ENCODE measurements around the gene NCOA7. TPM values are rescaled to one million over a fixed set of nuclear protein-coding genes. Genes with fewer than 3 reads are reported as not detected.

The NCOA7 gene
- total RNA-seq, 1 experiment from 2014 or later: 14.4 TPM

DNA sequence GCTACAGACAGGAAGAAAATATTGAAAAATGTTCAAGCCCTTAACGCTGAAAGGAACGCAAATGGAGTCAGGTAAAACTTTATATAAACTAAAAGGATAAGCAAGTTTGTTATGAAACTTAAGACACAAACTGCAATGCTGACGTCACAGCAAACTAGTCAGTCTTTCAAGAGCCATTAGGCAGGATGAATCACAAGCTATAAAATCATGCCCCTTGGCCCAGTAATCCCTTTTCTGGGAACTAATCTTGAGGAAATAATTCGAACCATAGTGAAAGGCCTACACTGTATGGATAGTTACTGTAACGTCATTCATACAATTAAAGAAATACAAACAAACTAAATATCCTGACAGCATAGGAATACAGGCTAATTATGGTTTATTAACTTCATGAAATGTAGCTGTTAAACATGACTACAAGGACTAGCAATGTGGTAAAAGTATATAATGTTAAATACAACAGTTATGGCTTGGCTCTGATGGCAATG is 123.1 kb downstream of the NCOA7 start:
- ATAC-seq: no peak
- TF ChIP-seq ZNF671 (CRISPR knock-in tag; IDR thresholded peaks at IDR 0.05): no peak
- no peak for TF ChIP-seq TP53 (CRISPR knock-in tag; IDR thresholded peaks at IDR 0.05)
- no peak for TF ChIP-seq SMAD4 (CRISPR knock-in tag; IDR thresholded peaks at IDR 0.05)
- no peak for TF ChIP-seq CREM (CRISPR knock-in tag; IDR thresholded peaks at IDR 0.05)
- no peak for TF ChIP-seq CBFB (CRISPR knock-in tag; IDR thresholded peaks at IDR 0.05; ENCODE audit: low read depth)
- TF ChIP-seq, protein P1, sequence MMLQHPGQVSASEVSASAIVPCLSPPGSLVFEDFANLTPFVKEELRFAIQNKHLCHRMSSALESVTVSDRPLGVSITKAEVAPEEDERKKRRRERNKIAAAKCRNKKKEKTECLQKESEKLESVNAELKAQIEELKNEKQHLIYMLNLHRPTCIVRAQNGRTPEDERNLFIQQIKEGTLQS (CRISPR knock-in tag; conservative IDR thresholded peaks at IDR 0.05): no peak
- no peak for TF ChIP-seq ZNF396 (CRISPR knock-in tag; IDR thresholded peaks at IDR 0.05; ENCODE audit: borderline replicate concordance)
- TF ChIP-seq, protein P2, sequence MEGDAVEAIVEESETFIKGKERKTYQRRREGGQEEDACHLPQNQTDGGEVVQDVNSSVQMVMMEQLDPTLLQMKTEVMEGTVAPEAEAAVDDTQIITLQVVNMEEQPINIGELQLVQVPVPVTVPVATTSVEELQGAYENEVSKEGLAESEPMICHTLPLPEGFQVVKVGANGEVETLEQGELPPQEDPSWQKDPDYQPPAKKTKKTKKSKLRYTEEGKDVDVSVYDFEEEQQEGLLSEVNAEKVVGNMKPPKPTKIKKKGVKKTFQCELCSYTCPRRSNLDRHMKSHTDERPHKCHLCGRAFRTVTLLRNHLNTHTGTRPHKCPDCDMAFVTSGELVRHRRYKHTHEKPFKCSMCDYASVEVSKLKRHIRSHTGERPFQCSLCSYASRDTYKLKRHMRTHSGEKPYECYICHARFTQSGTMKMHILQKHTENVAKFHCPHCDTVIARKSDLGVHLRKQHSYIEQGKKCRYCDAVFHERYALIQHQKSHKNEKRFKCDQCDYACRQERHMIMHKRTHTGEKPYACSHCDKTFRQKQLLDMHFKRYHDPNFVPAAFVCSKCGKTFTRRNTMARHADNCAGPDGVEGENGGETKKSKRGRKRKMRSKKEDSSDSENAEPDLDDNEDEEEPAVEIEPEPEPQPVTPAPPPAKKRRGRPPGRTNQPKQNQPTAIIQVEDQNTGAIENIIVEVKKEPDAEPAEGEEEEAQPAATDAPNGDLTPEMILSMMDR (IDR thresholded peaks at IDR 0.05): no peak
- TF ChIP-seq, protein P3, sequence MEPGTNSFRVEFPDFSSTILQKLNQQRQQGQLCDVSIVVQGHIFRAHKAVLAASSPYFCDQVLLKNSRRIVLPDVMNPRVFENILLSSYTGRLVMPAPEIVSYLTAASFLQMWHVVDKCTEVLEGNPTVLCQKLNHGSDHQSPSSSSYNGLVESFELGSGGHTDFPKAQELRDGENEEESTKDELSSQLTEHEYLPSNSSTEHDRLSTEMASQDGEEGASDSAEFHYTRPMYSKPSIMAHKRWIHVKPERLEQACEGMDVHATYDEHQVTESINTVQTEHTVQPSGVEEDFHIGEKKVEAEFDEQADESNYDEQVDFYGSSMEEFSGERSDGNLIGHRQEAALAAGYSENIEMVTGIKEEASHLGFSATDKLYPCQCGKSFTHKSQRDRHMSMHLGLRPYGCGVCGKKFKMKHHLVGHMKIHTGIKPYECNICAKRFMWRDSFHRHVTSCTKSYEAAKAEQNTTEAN (CRISPR knock-in tag; IDR thresholded peaks at IDR 0.05): no peak
- TF ChIP-seq, protein P4, sequence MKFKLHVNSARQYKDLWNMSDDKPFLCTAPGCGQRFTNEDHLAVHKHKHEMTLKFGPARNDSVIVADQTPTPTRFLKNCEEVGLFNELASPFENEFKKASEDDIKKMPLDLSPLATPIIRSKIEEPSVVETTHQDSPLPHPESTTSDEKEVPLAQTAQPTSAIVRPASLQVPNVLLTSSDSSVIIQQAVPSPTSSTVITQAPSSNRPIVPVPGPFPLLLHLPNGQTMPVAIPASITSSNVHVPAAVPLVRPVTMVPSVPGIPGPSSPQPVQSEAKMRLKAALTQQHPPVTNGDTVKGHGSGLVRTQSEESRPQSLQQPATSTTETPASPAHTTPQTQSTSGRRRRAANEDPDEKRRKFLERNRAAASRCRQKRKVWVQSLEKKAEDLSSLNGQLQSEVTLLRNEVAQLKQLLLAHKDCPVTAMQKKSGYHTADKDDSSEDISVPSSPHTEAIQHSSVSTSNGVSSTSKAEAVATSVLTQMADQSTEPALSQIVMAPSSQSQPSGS (CRISPR knock-in tag; IDR thresholded peaks at IDR 0.05; ENCODE audit: borderline replicate concordance, low read depth): no peak
- TF ChIP-seq, protein P5, sequence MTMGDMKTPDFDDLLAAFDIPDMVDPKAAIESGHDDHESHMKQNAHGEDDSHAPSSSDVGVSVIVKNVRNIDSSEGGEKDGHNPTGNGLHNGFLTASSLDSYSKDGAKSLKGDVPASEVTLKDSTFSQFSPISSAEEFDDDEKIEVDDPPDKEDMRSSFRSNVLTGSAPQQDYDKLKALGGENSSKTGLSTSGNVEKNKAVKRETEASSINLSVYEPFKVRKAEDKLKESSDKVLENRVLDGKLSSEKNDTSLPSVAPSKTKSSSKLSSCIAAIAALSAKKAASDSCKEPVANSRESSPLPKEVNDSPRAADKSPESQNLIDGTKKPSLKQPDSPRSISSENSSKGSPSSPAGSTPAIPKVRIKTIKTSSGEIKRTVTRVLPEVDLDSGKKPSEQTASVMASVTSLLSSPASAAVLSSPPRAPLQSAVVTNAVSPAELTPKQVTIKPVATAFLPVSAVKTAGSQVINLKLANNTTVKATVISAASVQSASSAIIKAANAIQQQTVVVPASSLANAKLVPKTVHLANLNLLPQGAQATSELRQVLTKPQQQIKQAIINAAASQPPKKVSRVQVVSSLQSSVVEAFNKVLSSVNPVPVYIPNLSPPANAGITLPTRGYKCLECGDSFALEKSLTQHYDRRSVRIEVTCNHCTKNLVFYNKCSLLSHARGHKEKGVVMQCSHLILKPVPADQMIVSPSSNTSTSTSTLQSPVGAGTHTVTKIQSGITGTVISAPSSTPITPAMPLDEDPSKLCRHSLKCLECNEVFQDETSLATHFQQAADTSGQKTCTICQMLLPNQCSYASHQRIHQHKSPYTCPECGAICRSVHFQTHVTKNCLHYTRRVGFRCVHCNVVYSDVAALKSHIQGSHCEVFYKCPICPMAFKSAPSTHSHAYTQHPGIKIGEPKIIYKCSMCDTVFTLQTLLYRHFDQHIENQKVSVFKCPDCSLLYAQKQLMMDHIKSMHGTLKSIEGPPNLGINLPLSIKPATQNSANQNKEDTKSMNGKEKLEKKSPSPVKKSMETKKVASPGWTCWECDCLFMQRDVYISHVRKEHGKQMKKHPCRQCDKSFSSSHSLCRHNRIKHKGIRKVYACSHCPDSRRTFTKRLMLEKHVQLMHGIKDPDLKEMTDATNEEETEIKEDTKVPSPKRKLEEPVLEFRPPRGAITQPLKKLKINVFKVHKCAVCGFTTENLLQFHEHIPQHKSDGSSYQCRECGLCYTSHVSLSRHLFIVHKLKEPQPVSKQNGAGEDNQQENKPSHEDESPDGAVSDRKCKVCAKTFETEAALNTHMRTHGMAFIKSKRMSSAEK (CRISPR knock-in tag; IDR thresholded peaks at IDR 0.05; ENCODE audit: borderline replicate concordance): no peak
- TF ChIP-seq, protein P6, sequence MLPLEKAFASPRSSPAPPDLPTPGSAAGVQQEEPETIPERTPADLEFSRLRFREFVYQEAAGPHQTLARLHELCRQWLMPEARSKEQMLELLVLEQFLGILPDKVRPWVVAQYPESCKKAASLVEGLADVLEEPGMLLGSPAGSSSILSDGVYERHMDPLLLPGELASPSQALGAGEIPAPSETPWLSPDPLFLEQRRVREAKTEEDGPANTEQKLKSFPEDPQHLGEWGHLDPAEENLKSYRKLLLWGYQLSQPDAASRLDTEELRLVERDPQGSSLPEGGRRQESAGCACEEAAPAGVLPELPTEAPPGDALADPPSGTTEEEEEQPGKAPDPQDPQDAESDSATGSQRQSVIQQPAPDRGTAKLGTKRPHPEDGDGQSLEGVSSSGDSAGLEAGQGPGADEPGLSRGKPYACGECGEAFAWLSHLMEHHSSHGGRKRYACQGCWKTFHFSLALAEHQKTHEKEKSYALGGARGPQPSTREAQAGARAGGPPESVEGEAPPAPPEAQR (CRISPR knock-in tag; IDR thresholded peaks at IDR 0.05): no peak
- no peak for TF ChIP-seq KAT7 (CRISPR knock-in tag; IDR thresholded peaks at IDR 0.05; ENCODE audit: borderline replicate concordance)
- TF ChIP-seq ZNF232 (CRISPR knock-in tag; IDR thresholded peaks at IDR 0.05): no peak
- TF ChIP-seq ELF4 (CRISPR knock-in tag; IDR thresholded peaks at IDR 0.05; ENCODE audit: low read depth): no peak
- TF ChIP-seq TCF7 (CRISPR knock-in tag; IDR thresholded peaks at IDR 0.05; ENCODE audit: low read depth): no peak
- TF ChIP-seq NR1H2 (CRISPR knock-in tag; IDR thresholded peaks at IDR 0.05): no peak
- no peak for DNase-seq (ENCODE audit: low spot score)
- CTCF ChIA-PET: interaction anchor here (0.8 to 5.6 kb wide), 5 partner anchors 8 to 46 kb away, joined by 3 to 43 read pairs (median 4); partner anchors contain the start of gene HINT3
- Mint-ChIP-seq H3K27ac (no peak overlapping the region), H3K4me3 (no peak overlapping the region), H3K4me1 (peaks cover 18% of the 10 kb centered on the region), H3K9me3 (no peaks in the 10 kb centered on the region), H3K27me3 (ENCODE audit: low read depth) (no peaks in the 10 kb centered on the region; the same call in 1 of the 2 replicates), H3K36me3 (no peaks in the 10 kb centered on the region)
- POLR2A ChIA-PET: no interaction called here
